Activated CD8-positive, alpha-beta memory T cell treated with anti-CD3 and anti-CD28 coated beads for 4 hours (primary cell): Measurements from ENCODE around the gene AKR1B15.

ENCODE experiments used
- DNase-seq, 2 donors: peaks; one replicate each; pipeline ENCODE4 v3.0.0-alpha.2; 2020; ENCODE audit warnings: low read depth in 2 of 2

The AKR1B15 gene

GRCh38 chr7:134618756-134619530, 70.0 kb downstream of the AKR1B15 start:
- no peak for DNase-seq

- no peak for DNase-seq
Measured at GRCh38 chr7:134619627-134620331, 70.9 kb downstream of the AKR1B15 start.

- no peak for DNase-seq
Measured at GRCh38 chr7:134622303-134622995, 73.5 kb downstream of the AKR1B15 start.

GRCh38 chr7:134623193-134623592, 74.3 kb downstream of the AKR1B15 start:
- DNase-seq = no peak

GRCh38 chr7:134625550-134625949, 76.6 kb downstream of the AKR1B15 start:
- no peak for DNase-seq

- no peak for DNase-seq
Measured at GRCh38 chr7:134627109-134627774, 78.3 kb downstream of the AKR1B15 start.

GRCh38 chr7:134627775-134628153, 78.9 kb downstream of the AKR1B15 start:
- DNase-seq = no peak

- DNase-seq = no peak
Measured at GRCh38 chr7:134629445-134629844, 80.5 kb downstream of the AKR1B15 start.
